Upper lobe of right lung (tissue), 1 donor: Measurements from ENCODE around the gene EYA3. TPM values are rescaled to one million over a fixed set of nuclear protein-coding genes. Genes with fewer than 3 reads are reported as not detected.

Experiments used
- ATAC-seq: fragments of 200-7000 bp; cut with Tn5 transposase; one replicate; pipeline ENCODE4 v1.9.1; 2020; ENCODE audit warnings: mild to moderate bottlenecking, moderate library complexity
- DNase-seq: peaks from one replicate; pipeline ENCODE4 v3.0.0-alpha.2; 2020
- H3K27ac ChIP-seq: fragments of 200-600 bp; one replicate; pipeline ENCODE4 v1.8.0; 2022
- H3K27me3 ChIP-seq: fragments of 200-600 bp; one replicate; pipeline ENCODE4 v1.8.0; 2022; ENCODE audit warnings: mild to moderate bottlenecking
- H3K36me3 ChIP-seq: fragments of 200-600 bp; one replicate; pipeline ENCODE4 v1.8.0; 2022
- H3K4me1 ChIP-seq: fragments of 200-600 bp; one replicate; pipeline ENCODE4 v1.8.0; 2022
- H3K4me3 ChIP-seq: fragments of 200-600 bp; one replicate; pipeline ENCODE4 v1.8.0; 2022; ENCODE audit warnings: mild to moderate bottlenecking
- H3K9me3 ChIP-seq: fragments of 200-600 bp; one replicate; pipeline ENCODE4 v1.8.0; 2022
- CTCF ChIP-seq: fragments of 200-600 bp; IDR thresholded peaks from one replicate; pipeline ENCODE4 v1.8.0; 2022; ENCODE audit warnings: antibody characterized with exemption
- intact Hi-C: fragments of 100-400 bp; cut with DNase I; formaldehyde crosslinking; loops from one replicate; pipeline ENCODE4 v1.11.0; 2022
- total RNA-seq: library from RNA; stranded (reverse); fragmentation: NEBNext Ultra II Directional; extraction: Animal tissue kit (Norgen Biotek cat#: 25700); gene quantifications from one replicate; pipeline ENCODE4 v1.2.1, GENCODE V29; 2021
- donor health status: DM: no; HTN: yes; CAD: no; lungs with severe emphysema.

The EYA3 gene
- total RNA-seq, 1 donor from 2014 or later = 21.0 TPM

GRCh38 chr1:28134651-28135207 is 46.3 kb upstream of the EYA3 start:
- ATAC-seq = no peak
- no peak for TF ChIP-seq CTCF
- peak overlapping the region; percentile 61 for H3K27ac ChIP-seq

GRCh38 chr1:28132171-28133167 is 44.1 kb upstream of the EYA3 start:
- H3K36me3 ChIP-seq = no peaks in the 10 kb centered on the region
- H3K4me3 ChIP-seq = no peak overlapping the region
- ATAC-seq (no peak), DNase-seq (no peak)
- H3K9me3 ChIP-seq = no peaks in the 10 kb centered on the region
- H3K27me3 ChIP-seq = no peaks in the 10 kb centered on the region
- H3K27ac ChIP-seq = no peak overlapping the region
- intact Hi-C loops = no loop called here
- peaks cover 7% of the 10 kb centered on the region for H3K4me1 ChIP-seq
- TF ChIP-seq CTCF = no peak

More at GRCh38 chr1:28134651-28135207, 46.3 kb upstream of the EYA3 start:
- peaks cover 8% of the 10 kb centered on the region for H3K4me1 ChIP-seq
- H3K4me3 ChIP-seq = no peak overlapping the region
- DNase-seq = no peak
- H3K9me3 ChIP-seq = no peaks in the 10 kb centered on the region
- H3K27me3 ChIP-seq = no peaks in the 10 kb centered on the region
- H3K36me3 ChIP-seq = no peaks in the 10 kb centered on the region
- intact Hi-C loops = no loop called here

- no peaks in the 10 kb centered on the region for H3K27me3 ChIP-seq
- H3K9me3 ChIP-seq = no peaks in the 10 kb centered on the region
- intact Hi-C loops = no loop called here
- DNase-seq = no peak
- no peak overlapping the region for H3K4me3 ChIP-seq
- no peaks in the 10 kb centered on the region for H3K36me3 ChIP-seq
- no peak overlapping the region for H3K27ac ChIP-seq
- no peak for TF ChIP-seq CTCF
- H3K4me1 ChIP-seq = peaks cover 7% of the 10 kb centered on the region
- ATAC-seq = no peak
Measured at GRCh38 chr1:28130901-28131300, 42.5 kb upstream of the EYA3 start.

GRCh38 chr1:28129150-28129549 is 40.7 kb upstream of the EYA3 start:
- H3K4me1 ChIP-seq = peaks cover 7% of the 10 kb centered on the region
- no peaks in the 10 kb centered on the region for H3K9me3 ChIP-seq
- no peak overlapping the region for H3K4me3 ChIP-seq
- intact Hi-C loops = no loop called here
- H3K36me3 ChIP-seq = no peaks in the 10 kb centered on the region
- ATAC-seq (peak; percentile 39), DNase-seq (no peak)
- H3K27me3 ChIP-seq = no peaks in the 10 kb centered on the region
- no peak overlapping the region for H3K27ac ChIP-seq
- TF ChIP-seq CTCF = no peak

- no peak for TF ChIP-seq CTCF
- peak overlapping the region; percentile 60 for H3K27ac ChIP-seq
- no peaks in the 10 kb centered on the region for H3K36me3 ChIP-seq
- H3K27me3 ChIP-seq = no peaks in the 10 kb centered on the region
- no peaks in the 10 kb centered on the region for H3K9me3 ChIP-seq
- no peak for DNase-seq
- ATAC-seq = peak; percentile 50
- intact Hi-C loops = no loop called here
- no peak overlapping the region for H3K4me3 ChIP-seq
- H3K4me1 ChIP-seq = peaks cover 17% of the 10 kb centered on the region
Measured at GRCh38 chr1:28127617-28128257, 39.3 kb upstream of the EYA3 start.
